ENCODE measurements around the gene WDR88. TPM values are rescaled to one million over a fixed set of nuclear protein-coding genes. Genes with fewer than 3 reads are reported as not detected.

WDR88 gene
- total and polyA plus RNA-seq, 2 of the 13 experiments (the other 11 are each of a cell fraction or from before 2014, with no cell fraction given) = not detected

GRCh38 chr19:33100894-33101644 lies 30.8 kb upstream of the WDR88 start (continued):
- no peak for TF ChIP-seq ZNF784 (CRISPR knock-in tag; IDR thresholded peaks at IDR 0.05; ENCODE audit: borderline replicate concordance)
- TF ChIP-seq KAT8 (CRISPR knock-in tag; IDR thresholded peaks at IDR 0.05) = no peak
- TF ChIP-seq ZBTB42 (CRISPR knock-in tag; IDR thresholded peaks at IDR 0.05) = no peak
- TF ChIP-seq ZSCAN25 (CRISPR knock-in tag; IDR thresholded peaks at IDR 0.05) = no peak
- TF ChIP-seq ZNF362 (CRISPR knock-in tag; IDR thresholded peaks at IDR 0.05; ENCODE audit: borderline replicate concordance) = peak; percentile 8; the same call in 1 of the 2 replicates
- no peak for TF ChIP-seq ZBTB7A (CRISPR knock-in tag; IDR thresholded peaks at IDR 0.05)
- TF ChIP-seq MIER2 (CRISPR knock-in tag; IDR thresholded peaks at IDR 0.05) = no peak
- 0 out of 2 replicates have a peak, but pooled peaks have one; percentile 41 for TF ChIP-seq ZNF740 (CRISPR knock-in tag; IDR thresholded peaks at IDR 0.05)
- peak; percentile 16; the same call in 1 of the 2 replicates for TF ChIP-seq MED1 (CRISPR knock-in tag; IDR thresholded peaks at IDR 0.05)
- TF ChIP-seq ZBTB20 (CRISPR knock-in tag; IDR thresholded peaks at IDR 0.05; ENCODE audit: borderline replicate concordance, low read depth) = peak; percentile 55; the same call in 1 of the 2 replicates
- no peak for TF ChIP-seq ZNF136 (CRISPR knock-in tag; IDR thresholded peaks at IDR 0.05; ENCODE audit: low read depth)
- TF ChIP-seq ATF7 (IDR thresholded peaks at IDR 0.05) = peak; percentile 82
- no peak for TF ChIP-seq ATF7 (CRISPR knock-in tag; IDR thresholded peaks at IDR 0.05)
- TF ChIP-seq SKIL (CRISPR knock-in tag; IDR thresholded peaks at IDR 0.05; ENCODE audit: borderline replicate concordance) = peak; percentile 67; the same call in 1 of the 2 replicates
- no peak for TF ChIP-seq ZNF558 (CRISPR knock-in tag; IDR thresholded peaks at IDR 0.05; ENCODE audit: borderline replicate concordance)
- TF ChIP-seq FOSL2 (CRISPR knock-in tag; IDR thresholded peaks at IDR 0.05) = peak; percentile 90
- peak; percentile 27; the same call in 1 of the 2 replicates for TF ChIP-seq CBX5 (CRISPR knock-in tag; IDR thresholded peaks at IDR 0.05; ENCODE audit: borderline replicate concordance)
- TF ChIP-seq TP53 (CRISPR knock-in tag; conservative IDR thresholded peaks at IDR 0.05) = peak; percentile 54; the same call in 1 of the 2 replicates
- TF ChIP-seq IKZF5 (CRISPR knock-in tag; IDR thresholded peaks at IDR 0.05) = peak; percentile 53; the same call in 1 of the 2 replicates
- peak; percentile 92 for TF ChIP-seq PITX1 (CRISPR knock-in tag; IDR thresholded peaks at IDR 0.05)
- peak; percentile 65; the same call in 1 of the 2 replicates for TF ChIP-seq HOXD1 (CRISPR knock-in tag; IDR thresholded peaks at IDR 0.05)
- TF ChIP-seq ZNF557 (CRISPR knock-in tag; IDR thresholded peaks at IDR 0.05) = no peak
- TF ChIP-seq THRA (CRISPR knock-in tag; IDR thresholded peaks at IDR 0.05; ENCODE audit: borderline replicate concordance) = peak; percentile 72; the same call in 1 of the 2 replicates
